Type B pancreatic cell (in vitro differentiated cells): ENCODE results near the gene IGSF9B. TPM values are rescaled to one million over a fixed set of nuclear protein-coding genes. Genes with fewer than 3 reads are reported as not detected.

Source experiments
- DNase-seq: peaks from one replicate; pipeline ENCODE4 v3.0.0; 2021; ENCODE audit warnings: mixed read lengths; ENCODE audit not compliant: unreplicated experiment; ENCODE audit errors: extremely low spot score
- H3K27ac Mint-ChIP-seq: 2 replicates; pipeline ENCODE4 v1.8.0; 2021; ENCODE audit warnings: mild to moderate bottlenecking, mixed read lengths
- H3K27me3 Mint-ChIP-seq: 2 replicates; pipeline ENCODE4 v1.8.0; 2021; ENCODE audit warnings: mixed read lengths
- H3K36me3 Mint-ChIP-seq: 2 replicates; pipeline ENCODE4 v1.8.0; 2021; ENCODE audit warnings: mixed read lengths
- H3K4me1 Mint-ChIP-seq: one replicate; pipeline ENCODE4 v1.8.0; 2021; ENCODE audit warnings: mixed read lengths; ENCODE audit not compliant: unreplicated experiment
- H3K4me3 Mint-ChIP-seq: 2 replicates; pipeline ENCODE4 v1.8.0; 2021; ENCODE audit warnings: mild to moderate bottlenecking, mixed read lengths
- H3K9me3 Mint-ChIP-seq: 2 replicates; pipeline ENCODE4 v1.8.0; 2021; ENCODE audit warnings: mixed read lengths
- CTCF ChIP-seq: fragments of 200-600 bp; sonication (generic); conservative IDR thresholded peaks from 2 replicates; pipeline ENCODE4 v1.5.0; 2021; ENCODE audit warnings: antibody characterized with exemption, mild to moderate bottlenecking
- total RNA-seq: library from RNA; stranded (reverse); gene quantifications from 2 replicates; pipeline ENCODE4 v1.2.1, GENCODE V29; 2021; ENCODE audit warnings: low replicate concordance

IGSF9B gene
- total RNA-seq, 1 donor from 2014 or later = 10.6 TPM

DNA sequence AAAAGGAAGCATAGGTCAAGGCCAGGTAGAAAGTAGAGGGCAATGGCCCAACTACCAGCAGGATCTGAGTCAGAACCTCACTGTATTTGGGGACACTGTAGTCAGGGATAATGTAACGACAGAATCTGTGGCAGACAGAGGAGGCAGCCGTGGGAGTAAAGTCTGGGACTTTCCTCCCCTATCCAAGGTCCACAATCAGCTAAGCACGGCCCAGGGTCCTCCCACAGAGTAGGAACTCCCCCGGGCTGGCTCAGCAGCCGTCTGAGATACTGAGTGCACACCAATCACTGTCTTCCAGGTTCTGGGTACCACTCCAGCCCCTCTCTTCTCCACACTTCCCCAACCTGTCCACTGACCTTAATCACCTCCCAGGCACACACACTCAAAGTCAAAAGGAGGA lies 3.2 kb downstream of the IGSF9B start:
- H3K36me3 Mint-ChIP-seq = no peaks in the 10 kb centered on the region
- no peak overlapping the region for H3K27ac Mint-ChIP-seq
- TF ChIP-seq CTCF = no peak
- H3K4me3 Mint-ChIP-seq = no peak overlapping the region
- peaks cover 28% of the 10 kb centered on the region for H3K4me1 Mint-ChIP-seq
- no peaks in the 10 kb centered on the region for H3K9me3 Mint-ChIP-seq
- no peak for DNase-seq
- peaks cover 61% of the 10 kb centered on the region for H3K27me3 Mint-ChIP-seq

GRCh38 chr11:133952199-133953190 lies 4.3 kb downstream of the IGSF9B start:
- no peaks in the 10 kb centered on the region for H3K36me3 Mint-ChIP-seq
- H3K27ac Mint-ChIP-seq = no peak overlapping the region
- peaks cover 63% of the 10 kb centered on the region for H3K27me3 Mint-ChIP-seq
- H3K4me3 Mint-ChIP-seq = no peak overlapping the region
- no peaks in the 10 kb centered on the region for H3K9me3 Mint-ChIP-seq
- H3K4me1 Mint-ChIP-seq = peaks cover 34% of the 10 kb centered on the region
- no peak for TF ChIP-seq CTCF
- DNase-seq = no peak

- Mint-ChIP-seq H3K27ac (no peak overlapping the region), H3K36me3 (no peaks in the 10 kb centered on the region), H3K4me1 (peaks cover 36% of the 10 kb centered on the region), H3K4me3 (peak overlapping the region; percentile 67), H3K9me3 (no peaks in the 10 kb centered on the region), H3K27me3 (peaks cover 58% of the 10 kb centered on the region)
- no peak for DNase-seq
- TF ChIP-seq CTCF = no peak
Measured at GRCh38 chr11:133951327-133952198, 5.2 kb downstream of the IGSF9B start.

- no peaks in the 10 kb centered on the region for H3K9me3 Mint-ChIP-seq
- H3K4me3 Mint-ChIP-seq = peak overlapping the region; percentile 14
- no peak overlapping the region for H3K27ac Mint-ChIP-seq
- no peaks in the 10 kb centered on the region for H3K36me3 Mint-ChIP-seq
- TF ChIP-seq CTCF = no peak
- peaks cover 58% of the 10 kb centered on the region for H3K27me3 Mint-ChIP-seq
- peaks cover 36% of the 10 kb centered on the region for H3K4me1 Mint-ChIP-seq
- no peak for DNase-seq
Measured at GRCh38 chr11:133950874-133951326, 5.9 kb downstream of the IGSF9B start.

- H3K4me3 Mint-ChIP-seq = no peak overlapping the region
- TF ChIP-seq CTCF = no peak
- peaks cover 36% of the 10 kb centered on the region for H3K4me1 Mint-ChIP-seq
- no peak overlapping the region for H3K27ac Mint-ChIP-seq
- DNase-seq = no peak
- no peaks in the 10 kb centered on the region for H3K36me3 Mint-ChIP-seq
- H3K9me3 Mint-ChIP-seq = no peaks in the 10 kb centered on the region
- H3K27me3 Mint-ChIP-seq = peaks cover 56% of the 10 kb centered on the region
Measured at GRCh38 chr11:133950421-133950820, 6.3 kb downstream of the IGSF9B start.
